CD4-positive, alpha-beta T cell (primary cell): Measurements from ENCODE around the gene PEG3. TPM values are rescaled to one million over a fixed set of nuclear protein-coding genes. Genes with fewer than 3 reads are reported as not detected.

ENCODE experiments used
- ATAC-seq: fragments of 200-7000 bp; cut with Tn5 transposase; one replicate; pipeline ENCODE4 v1.10.0; 2022; ENCODE audit warnings: mild to moderate bottlenecking; ENCODE audit not compliant: poor library complexity
- CTCF ChIA-PET: fragments of 350-600 bp; sonication (Branson Sonifier 250); formaldehyde crosslinking; loops from one replicate; lab custom pipeline; 2021; ENCODE audit warnings: antibody characterized with exemption, inconsistent platforms; lab: Charles Lee
- POLR2A ChIA-PET: fragments of 350-600 bp; sonication (Branson Sonifier 250); formaldehyde crosslinking; loops from one replicate; lab custom pipeline; 2021; ENCODE audit warnings: antibody characterized with exemption, inconsistent platforms; lab: Charles Lee
- DNase-seq, 14 experiments: peaks; one replicate each; pipeline ENCODE4 v3.0.0-alpha.2; 2013 to 2020; ENCODE audit warnings: mixed read lengths in 2 of 14
- H3K27ac ChIP-seq, 2 donors: one replicate each; pipeline versions ENCODE4 v1.5.1 to v1.7.0; 2013; ENCODE audit warnings: low read length in 2 of 2, low read depth in 1 of 2, mild to moderate bottlenecking in 1 of 2
- H3K27me3 ChIP-seq, 2 experiments: 1 replicate in 1 of 2; 2 replicates in 1 of 2; pipeline versions ENCODE4 v1.6.1 to v1.7.0; 2013; ENCODE audit warnings: low read length in 2 of 2, control low read depth in 1 of 2, mild to moderate bottlenecking in 1 of 2, moderate library complexity in 1 of 2; ENCODE audit not compliant: insufficient read depth in 2 of 2, control insufficient read depth in 1 of 2
- H3K36me3 ChIP-seq: one replicate; pipeline ENCODE4 v1.6.1; 2013; ENCODE audit warnings: low read length, control low read depth; ENCODE audit not compliant: insufficient read depth
- H3K4me1 ChIP-seq: one replicate; pipeline ENCODE4 v1.6.1; 2013; ENCODE audit warnings: low read length, control low read depth; ENCODE audit not compliant: insufficient read depth
- H3K4me3 ChIP-seq: one replicate; pipeline ENCODE4 v1.5.1; 2013; ENCODE audit warnings: mild to moderate bottlenecking, low read length, moderate library complexity
- H3K9me3 ChIP-seq, 2 experiments: 1 replicate in 1 of 2; 2 replicates in 1 of 2; pipeline versions ENCODE4 v1.6.1 to v1.7.0; 2013; ENCODE audit warnings: low read length in 2 of 2, mild to moderate bottlenecking in 2 of 2, control low read depth in 1 of 2, moderate library complexity in 1 of 2; ENCODE audit not compliant: control insufficient read depth in 1 of 2, insufficient read depth in 1 of 2
- H3K27ac Mint-ChIP-seq: one replicate; pipeline ENCODE4 v1.8.0; 2020; ENCODE audit warnings: mixed read lengths
- H3K27me3 Mint-ChIP-seq: one replicate; pipeline ENCODE4 v1.8.0; 2021; ENCODE audit warnings: mixed read lengths
- H3K36me3 Mint-ChIP-seq: one replicate; pipeline ENCODE4 v1.8.0; 2021; ENCODE audit warnings: low read depth, mixed read lengths
- H3K4me1 Mint-ChIP-seq: one replicate; pipeline ENCODE4 v1.8.0; 2021; ENCODE audit warnings: low read depth, mixed read lengths
- H3K4me3 Mint-ChIP-seq: one replicate; pipeline ENCODE4 v1.8.0; 2020; ENCODE audit warnings: mild to moderate bottlenecking, mixed read lengths
- H3K9me3 Mint-ChIP-seq: one replicate; pipeline ENCODE4 v1.8.0; 2020; ENCODE audit warnings: mixed read lengths
- intact Hi-C, 2 experiments: fragments of 100-400 bp; cut with DNase I in 1 of 2; cut with micrococcal nuclease in 1 of 2; formaldehyde crosslinking; loops; one replicate each; pipeline versions ENCODE4 v1.15.1 to v1.9.0; 2023 to 2025; cut with DNase I, micrococcal nuclease
- total RNA-seq, 174 experiments: library from RNA in 2 of 174; stranded (reverse) in 2 of 174; gene quantifications; one replicate each; pipeline ENCODE4 v1.2.3 and lab custom pipeline; 2021 to 2026
- TF ChIP-seq, protein P1 (sequence below): fragments of 200-600 bp; IDR thresholded peaks from one replicate; pipeline ENCODE4 v1.8.0; 2022; ENCODE audit warnings: antibody characterized with exemption, mild to moderate bottlenecking

The PEG3 gene
- total RNA-seq, 2 experiments from 2014 or later, result 0.06 TPM; not detected in 1

DNA sequence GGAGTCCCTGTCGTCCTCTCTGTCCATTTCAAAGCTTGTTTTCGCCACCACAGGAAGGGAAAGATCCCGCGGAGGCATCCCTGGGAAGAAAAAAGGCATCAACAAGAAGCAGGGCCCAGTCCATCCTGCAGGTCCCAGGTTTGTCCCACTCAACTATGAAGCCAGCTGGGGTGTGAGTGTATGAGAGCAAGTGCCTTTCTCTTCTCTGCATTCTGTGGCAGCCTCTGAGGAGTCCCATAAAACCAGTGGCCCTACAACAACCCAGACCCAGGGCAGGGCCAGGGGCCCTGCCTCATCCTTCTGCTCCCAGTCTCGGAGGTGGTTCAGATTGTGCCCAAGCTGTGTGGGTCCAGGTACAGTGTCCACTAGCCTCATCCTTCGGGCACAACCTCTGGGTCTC is 18.9 kb downstream of the PEG3 start:
- DNase-seq (no peak), ATAC-seq (no peak)
- Histone ChIP-seq H3K27me3 (no peaks in the 10 kb centered on the region), H3K27ac (no peak overlapping the region), H3K4me1 (no peaks in the 10 kb centered on the region), H3K36me3 (no peaks in the 10 kb centered on the region), H3K4me3 (no peak overlapping the region), H3K9me3 (peaks cover 14 to 48% of the 10 kb centered on the region in 2 experiments)
- Mint-ChIP-seq H3K4me3 (no peak overlapping the region), H3K27me3 (no peaks in the 10 kb centered on the region), H3K36me3 (peaks cover 4% of the 10 kb centered on the region), H3K9me3 (peaks cover 33% of the 10 kb centered on the region), H3K4me1 (no peaks in the 10 kb centered on the region), H3K27ac (no peak overlapping the region)
- ChIA-PET CTCF (no interaction called here), POLR2A (no interaction called here)
- intact Hi-C loops, result no loop called here
- TF ChIP-seq, protein P1, sequence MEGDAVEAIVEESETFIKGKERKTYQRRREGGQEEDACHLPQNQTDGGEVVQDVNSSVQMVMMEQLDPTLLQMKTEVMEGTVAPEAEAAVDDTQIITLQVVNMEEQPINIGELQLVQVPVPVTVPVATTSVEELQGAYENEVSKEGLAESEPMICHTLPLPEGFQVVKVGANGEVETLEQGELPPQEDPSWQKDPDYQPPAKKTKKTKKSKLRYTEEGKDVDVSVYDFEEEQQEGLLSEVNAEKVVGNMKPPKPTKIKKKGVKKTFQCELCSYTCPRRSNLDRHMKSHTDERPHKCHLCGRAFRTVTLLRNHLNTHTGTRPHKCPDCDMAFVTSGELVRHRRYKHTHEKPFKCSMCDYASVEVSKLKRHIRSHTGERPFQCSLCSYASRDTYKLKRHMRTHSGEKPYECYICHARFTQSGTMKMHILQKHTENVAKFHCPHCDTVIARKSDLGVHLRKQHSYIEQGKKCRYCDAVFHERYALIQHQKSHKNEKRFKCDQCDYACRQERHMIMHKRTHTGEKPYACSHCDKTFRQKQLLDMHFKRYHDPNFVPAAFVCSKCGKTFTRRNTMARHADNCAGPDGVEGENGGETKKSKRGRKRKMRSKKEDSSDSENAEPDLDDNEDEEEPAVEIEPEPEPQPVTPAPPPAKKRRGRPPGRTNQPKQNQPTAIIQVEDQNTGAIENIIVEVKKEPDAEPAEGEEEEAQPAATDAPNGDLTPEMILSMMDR, result no peak

DNA sequence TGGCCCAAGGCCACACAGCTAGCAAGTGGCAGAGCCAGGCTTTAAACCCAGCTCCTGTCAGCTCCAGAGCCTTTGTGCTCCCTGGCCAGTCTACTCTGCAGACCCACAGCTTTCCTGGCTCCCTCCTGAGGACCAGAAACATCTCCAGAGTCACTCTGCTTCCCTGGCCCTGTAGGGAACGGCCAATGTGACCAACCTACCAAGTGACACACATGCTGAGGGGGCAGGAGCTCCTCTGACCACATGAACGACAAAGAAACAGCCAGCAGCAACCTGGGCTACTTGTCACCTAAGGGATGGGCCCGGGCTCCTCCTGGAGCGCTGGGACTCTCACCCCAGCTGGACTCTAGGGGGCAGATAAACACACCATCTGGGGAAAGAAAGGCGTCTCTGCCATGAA is 19.3 kb downstream of the PEG3 start:
- H3K27me3 ChIP-seq, result no peaks in the 10 kb centered on the region
- H3K27ac ChIP-seq, result no peak overlapping the region
- no peaks in the 10 kb centered on the region for H3K27me3 Mint-ChIP-seq
- peaks cover 33% of the 10 kb centered on the region for H3K9me3 Mint-ChIP-seq
- H3K27ac Mint-ChIP-seq, result no peak overlapping the region
- H3K36me3 Mint-ChIP-seq, result peaks cover 4% of the 10 kb centered on the region
- intact Hi-C loops, result no loop called here
- H3K4me1 ChIP-seq, result no peaks in the 10 kb centered on the region
- H3K4me3 Mint-ChIP-seq, result no peak overlapping the region
- TF ChIP-seq, protein P1, result no peak
- no peaks in the 10 kb centered on the region for H3K36me3 ChIP-seq
- no peaks in the 10 kb centered on the region for H3K4me1 Mint-ChIP-seq
- CTCF ChIA-PET, result no interaction called here
- POLR2A ChIA-PET, result no interaction called here
- peaks cover 12 to 48% of the 10 kb centered on the region in 2 experiments for H3K9me3 ChIP-seq
- no peak overlapping the region for H3K4me3 ChIP-seq
- DNase-seq (no peak), ATAC-seq (no peak)

DNA sequence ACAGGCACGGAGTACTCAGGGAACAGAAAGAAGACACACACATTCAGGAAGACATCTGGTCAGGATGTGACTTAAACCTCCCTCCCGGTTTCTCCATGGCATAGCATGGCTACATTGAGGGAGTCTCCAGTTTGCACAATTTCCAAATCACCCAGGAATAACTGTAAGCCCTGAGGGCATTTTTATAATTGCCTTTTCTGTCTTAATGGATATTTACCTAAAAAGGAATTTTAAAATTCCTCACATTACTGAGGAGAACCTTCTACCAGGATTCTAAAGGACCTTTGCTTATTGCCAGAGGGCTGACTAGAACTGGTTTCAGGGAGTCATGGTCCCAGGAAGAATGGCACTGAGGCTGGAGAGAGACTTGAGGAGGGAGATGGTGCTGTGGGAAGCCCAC is 21.4 kb downstream of the PEG3 start:
- ATAC-seq (no peak), DNase-seq (no peak)
- POLR2A ChIA-PET, result no interaction called here
- Mint-ChIP-seq H3K27me3 (no peaks in the 10 kb centered on the region), H3K4me1 (no peaks in the 10 kb centered on the region), H3K27ac (no peak overlapping the region), H3K36me3 (peaks cover 4% of the 10 kb centered on the region), H3K9me3 (peaks cover 29% of the 10 kb centered on the region), H3K4me3 (no peak overlapping the region)
- H3K9me3 ChIP-seq, result peaks cover 21 to 42% of the 10 kb centered on the region in 2 experiments
- H3K4me1 ChIP-seq, result no peaks in the 10 kb centered on the region
- TF ChIP-seq, protein P1, result no peak
- no peak overlapping the region for H3K27ac ChIP-seq
- H3K36me3 ChIP-seq, result no peaks in the 10 kb centered on the region
- H3K27me3 ChIP-seq, result no peaks in the 10 kb centered on the region
- intact Hi-C loops, result no loop called here
- no peak overlapping the region for H3K4me3 ChIP-seq
- CTCF ChIA-PET, result no interaction called here
